SK-N-SH (cell line): Measurements from ENCODE around the gene GPAT2. TPM values are rescaled to one million over a fixed set of nuclear protein-coding genes. Genes with fewer than 3 reads are reported as not detected.
A peak's percentile ranks its signal among the peaks of the same experiment; 100 is the strongest.
"Not testable (repeated sequence)": the region's sequence is repeated elsewhere in the genome, so short reads cannot be mapped to it uniquely, and the experiment has no call there.

Source experiments
- CTCF ChIA-PET: fragments of 300-600, 350-600 bp; formaldehyde crosslinking; extraction: SDS; loops from one replicate; lab custom pipeline; 2021; lab: Yijun Ruan, JAX
- POLR2A ChIA-PET: fragments of 350-600 bp; sonication (Branson Sonifier 250); formaldehyde crosslinking; extraction: SDS; loops from one replicate; lab custom pipeline; 2020; ENCODE audit warnings: antibody characterized with exemption, inconsistent platforms; lab: Yijun Ruan, JAX
- DNase-seq: peaks from one replicate; pipeline ENCODE4 v3.0.0; 2012
- H2AFZ ChIP-seq: fragments of 200-600 bp; sonication (generic); 2 replicates; pipeline ENCODE4 v1.8.1; 2016; ENCODE audit warnings: antibody characterized with exemption, mild to moderate bottlenecking, low read depth
- H3F3A ChIP-seq: fragments of 200-600 bp; sonication (generic); replicated peaks from 2 replicates; pipeline ENCODE3; 2016; ENCODE audit warnings: antibody characterized with exemption, mild to moderate bottlenecking; ENCODE audit not compliant: insufficient read depth
- H3K27ac ChIP-seq, 2 experiments: fragments of 200-500 bp in 1 of 2; fragments of 200-600 bp in 1 of 2; sonication (Bioruptor generic) in 1 of 2; sonication (generic), shearing (Covaris generic) in 1 of 2; 2 replicates each; pipeline versions ENCODE4 v1.5.1 to v1.6.1; 2014 to 2016; ENCODE audit warnings: low read depth in 2 of 2, inconsistent platforms in 1 of 2, low read length in 1 of 2, mild to moderate bottlenecking in 1 of 2, mixed read lengths in 1 of 2
- H3K27me3 ChIP-seq: fragments of 200-600 bp; sonication (generic), shearing (Covaris generic); 2 replicates; pipeline ENCODE4 v1.6.1; 2016; ENCODE audit warnings: mixed run types; ENCODE audit not compliant: insufficient read depth
- H3K36me3 ChIP-seq, 2 experiments: fragments of 200-500 bp in 1 of 2; fragments of 200-600 bp in 1 of 2; sonication (Bioruptor generic) in 1 of 2; sonication (generic) in 1 of 2; replicated peaks in 1 of 2; 2 replicates each; pipeline versions ENCODE3 to v1.5.1; 2014 to 2016; ENCODE audit warnings: low read length in 1 of 2, mild to moderate bottlenecking in 1 of 2; ENCODE audit not compliant: insufficient read depth in 2 of 2, control insufficient read depth in 1 of 2
- H3K4me1 ChIP-seq, 2 experiments: fragments of 200-500 bp in 1 of 2; fragments of 200-600 bp in 1 of 2; sonication (Bioruptor generic) in 1 of 2; sonication (generic), shearing (Covaris generic) in 1 of 2; 2 replicates each; pipeline versions ENCODE4 v1.5.1 to v1.6.1; 2014 to 2016; ENCODE audit warnings: low read depth in 1 of 2, low read length in 1 of 2, mixed run types in 1 of 2; ENCODE audit not compliant: insufficient read depth in 2 of 2, control insufficient read depth in 1 of 2
- H3K4me2 ChIP-seq: fragments of 200-600 bp; sonication (generic), shearing (Covaris generic); 2 replicates; pipeline ENCODE4 v1.6.1; 2017; ENCODE audit warnings: mixed run types
- H3K4me3 ChIP-seq, 2 experiments: fragments of 200-500 bp in 1 of 2; fragments of 200-600 bp in 1 of 2; sonication (Bioruptor generic) in 1 of 2; sonication (generic), shearing (Covaris generic) in 1 of 2; 2 replicates each; pipeline versions ENCODE4 v1.5.1 to v1.8.1; 2014 to 2016; ENCODE audit warnings: low read depth in 2 of 2, inconsistent platforms in 1 of 2, low read length in 1 of 2, mild to moderate bottlenecking in 1 of 2, mixed read lengths in 1 of 2, moderate library complexity in 1 of 2
- H3K79me2 ChIP-seq: fragments of 200-600 bp; sonication (generic); 2 replicates; pipeline ENCODE4 v1.8.1; 2017; ENCODE audit warnings: mild to moderate bottlenecking; ENCODE audit not compliant: insufficient read depth
- H3K9ac ChIP-seq: fragments of 200-600 bp; sonication (generic); 2 replicates; pipeline ENCODE4 v1.6.1; 2017; ENCODE audit warnings: mixed run types
- H3K9me2 ChIP-seq: fragments of 200-600 bp; sonication (generic); 2 replicates; pipeline ENCODE4 v1.6.1; 2017; ENCODE audit warnings: mixed run types
- H3K9me3 ChIP-seq: fragments of 200-600 bp; sonication (generic); 2 replicates; pipeline ENCODE4 v1.6.1; 2017; ENCODE audit warnings: mixed run types, mild to moderate bottlenecking, moderate library complexity
- H4K20me1 ChIP-seq: fragments of 200-600 bp; sonication (generic); 2 replicates; pipeline ENCODE4 v1.6.1; 2017; ENCODE audit warnings: mild to moderate bottlenecking, mixed run types; ENCODE audit not compliant: insufficient read depth
- CHD2 ChIP-seq: fragments of 150-350 bp; IDR thresholded peaks from 2 replicates; pipeline ENCODE4 v1.6.1; 2018; ENCODE audit warnings: low read length; ENCODE audit not compliant: partially characterized antibody
- RAD21 ChIP-seq: IDR thresholded peaks from 2 replicates; pipeline ENCODE4 v1.6.1; 2012; ENCODE audit warnings: mild to moderate bottlenecking, low read length
- SMC3 ChIP-seq: IDR thresholded peaks from 2 replicates; pipeline ENCODE4 v1.6.1; 2012; ENCODE audit warnings: low read depth, low read length, improper control_type of control experiment
- WGBS: methylation state at CpG from one replicate; pipeline ENCODE4 v1.1.6; 2017; ENCODE audit warnings: low lambda C conversion rate; 5-methylcytosine and 5-hydroxymethylcytosine counted together
- polyA plus RNA-seq, 3 experiments: library from polyadenylated mRNA; depleted of rRNA; stranded (reverse); fragments of >200 nt; gene quantifications; 2 replicates each; pipeline ENCODE4 v1.2.3, GENCODE V29; 2012
- TF ChIP-seq, protein P1 (sequence below): fragments of 200-600 bp; sonication (generic); IDR thresholded peaks from 2 replicates; pipeline ENCODE4 v1.6.1; 2017; ENCODE audit warnings: antibody characterized with exemption, mild to moderate bottlenecking, moderate library complexity
- TF ChIP-seq, protein P2 (sequence below): IDR thresholded peaks from 2 replicates; pipeline ENCODE4; 2012

GPAT2 gene
- polyA plus RNA-seq, 1 of the 3 experiments (the other 2 are of a cell fraction) = not detected

- POLR2A ChIA-PET = not testable (repeated sequence)
Measured at GRCh38 chr2:96008051-96008450, 26.7 kb downstream of the GPAT2 start.

GRCh38 chr2:96006248-96006647 lies 28.5 kb downstream of the GPAT2 start:
- H3K4me3 ChIP-seq, H3K27ac ChIP-seq, DNase-seq, H4K20me1 ChIP-seq, H3K79me2 ChIP-seq, POLR2A ChIA-PET, H3K9me3 ChIP-seq, H3K4me2 ChIP-seq, H3K9me2 ChIP-seq, CTCF ChIA-PET, H2AFZ ChIP-seq, H3F3A ChIP-seq, H3K4me1 ChIP-seq, H3K9ac ChIP-seq, H3K36me3 ChIP-seq: not testable (repeated sequence)
- 61% methylated on average over 5 of the region's 5 CpGs for WGBS
- H3K27me3 ChIP-seq = peaks cover 14% of the 10 kb centered on the region; the same call in 1 of the 2 replicates

More at GRCh38 chr2:96008051-96008450, 26.7 kb downstream of the GPAT2 start:
- H4K20me1 ChIP-seq, H3K36me3 ChIP-seq, H3K4me3 ChIP-seq, DNase-seq, H3K27ac ChIP-seq, H3K9me3 ChIP-seq, H3K27me3 ChIP-seq, H3K4me2 ChIP-seq, H3K9ac ChIP-seq, H3F3A ChIP-seq, H3K9me2 ChIP-seq, H3K79me2 ChIP-seq, H3K4me1 ChIP-seq, H2AFZ ChIP-seq: not testable (repeated sequence)
- CTCF ChIA-PET = interaction anchor here (2.7 kb wide), 1 partner anchor 15 kb away, joined by 12 read pairs; no protein-coding TSS in a partner anchor
- WGBS = 75% methylated on average over 6 of the region's 6 CpGs

DNA sequence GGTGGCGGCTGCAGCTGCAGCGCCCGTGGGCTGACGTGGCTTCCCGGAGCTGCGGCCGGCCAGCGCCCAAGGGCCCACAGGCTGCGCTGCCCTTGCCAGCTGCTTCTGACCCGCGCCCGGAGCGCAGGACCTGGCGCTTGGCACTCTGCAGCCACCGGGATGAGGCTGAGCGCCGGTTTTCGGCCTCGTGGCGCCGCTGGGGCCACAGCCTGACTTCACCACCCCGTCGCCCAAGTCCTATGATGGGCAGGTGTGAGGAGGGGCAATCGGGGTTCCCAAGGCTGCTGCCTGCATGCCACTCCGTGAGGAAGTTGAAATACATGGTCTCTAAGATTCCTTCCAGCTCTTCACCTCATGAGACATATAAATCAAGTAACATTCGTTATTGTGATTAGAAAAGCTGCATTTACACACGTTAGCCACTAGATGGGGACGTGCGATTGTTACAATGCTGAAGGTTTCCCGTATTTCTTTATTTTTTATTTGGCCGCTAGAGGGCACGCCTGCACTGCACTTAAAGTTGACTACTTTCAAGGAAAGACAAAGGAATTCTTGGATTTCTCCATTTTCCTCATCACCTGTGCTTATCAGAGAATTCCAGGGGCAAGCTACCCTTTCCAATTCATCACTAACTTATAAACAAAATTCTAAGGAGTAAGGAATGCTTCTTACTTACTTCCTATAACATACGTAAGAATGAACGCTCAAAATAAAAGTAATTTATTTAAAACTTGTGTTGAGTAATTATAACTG lies 42.0 kb downstream of the GPAT2 start:
- Histone ChIP-seq H3K4me3 (peak overlapping the region; percentile 60 to 67), H3K9ac (peak overlapping the region; percentile 82), H3K4me2 (peak overlapping the region; percentile 99), H3K27ac (peak overlapping the region; percentile 60 to 75), H2AFZ (peak overlapping the region; percentile 96), H3K79me2 (peaks cover 14% of the 10 kb centered on the region)
- ChIA-PET POLR2A (interaction anchor here (1.2 to 1.3 kb wide), 2 partner anchors 125 to 273 kb away, joined by 3 to 4 read pairs; partner anchors contain the start of genes CIAO1 and TMEM127), CTCF (interaction anchor here (0.7 to 3.2 kb wide), 33 partner anchors 8 to 608 kb away, joined by 3 to 30 read pairs (median 5); partner anchors contain the start of genes ADRA2B, ASTL and NEURL3)
- H3K9me2 ChIP-seq, H3F3A ChIP-seq, H3K9me3 ChIP-seq, H4K20me1 ChIP-seq, H3K4me1 ChIP-seq, H3K27me3 ChIP-seq, H3K36me3 ChIP-seq: not testable (repeated sequence)
- 11% methylated on average over 19 of the region's 34 CpGs for WGBS
- peak; percentile 37 for TF ChIP-seq CHD2
- TF ChIP-seq, protein P1, sequence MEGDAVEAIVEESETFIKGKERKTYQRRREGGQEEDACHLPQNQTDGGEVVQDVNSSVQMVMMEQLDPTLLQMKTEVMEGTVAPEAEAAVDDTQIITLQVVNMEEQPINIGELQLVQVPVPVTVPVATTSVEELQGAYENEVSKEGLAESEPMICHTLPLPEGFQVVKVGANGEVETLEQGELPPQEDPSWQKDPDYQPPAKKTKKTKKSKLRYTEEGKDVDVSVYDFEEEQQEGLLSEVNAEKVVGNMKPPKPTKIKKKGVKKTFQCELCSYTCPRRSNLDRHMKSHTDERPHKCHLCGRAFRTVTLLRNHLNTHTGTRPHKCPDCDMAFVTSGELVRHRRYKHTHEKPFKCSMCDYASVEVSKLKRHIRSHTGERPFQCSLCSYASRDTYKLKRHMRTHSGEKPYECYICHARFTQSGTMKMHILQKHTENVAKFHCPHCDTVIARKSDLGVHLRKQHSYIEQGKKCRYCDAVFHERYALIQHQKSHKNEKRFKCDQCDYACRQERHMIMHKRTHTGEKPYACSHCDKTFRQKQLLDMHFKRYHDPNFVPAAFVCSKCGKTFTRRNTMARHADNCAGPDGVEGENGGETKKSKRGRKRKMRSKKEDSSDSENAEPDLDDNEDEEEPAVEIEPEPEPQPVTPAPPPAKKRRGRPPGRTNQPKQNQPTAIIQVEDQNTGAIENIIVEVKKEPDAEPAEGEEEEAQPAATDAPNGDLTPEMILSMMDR = peak; percentile 92
- peak; percentile 48 for TF ChIP-seq SMC3
- TF ChIP-seq, protein P2, sequence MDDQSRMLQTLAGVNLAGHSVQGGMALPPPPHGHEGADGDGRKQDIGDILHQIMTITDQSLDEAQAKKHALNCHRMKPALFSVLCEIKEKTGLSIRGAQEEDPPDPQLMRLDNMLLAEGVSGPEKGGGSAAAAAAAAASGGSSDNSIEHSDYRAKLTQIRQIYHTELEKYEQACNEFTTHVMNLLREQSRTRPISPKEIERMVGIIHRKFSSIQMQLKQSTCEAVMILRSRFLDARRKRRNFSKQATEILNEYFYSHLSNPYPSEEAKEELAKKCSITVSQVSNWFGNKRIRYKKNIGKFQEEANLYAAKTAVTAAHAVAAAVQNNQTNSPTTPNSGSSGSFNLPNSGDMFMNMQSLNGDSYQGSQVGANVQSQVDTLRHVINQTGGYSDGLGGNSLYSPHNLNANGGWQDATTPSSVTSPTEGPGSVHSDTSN = 0 out of 2 replicates have a peak, but pooled peaks have one; percentile 5
- TF ChIP-seq RAD21 = peak; percentile 73
- DNase-seq = peak; percentile 33

- Histone ChIP-seq H3K9ac (peak overlapping the region; percentile 82; the same call in 1 of the 2 replicates), H3K79me2 (peaks cover 14% of the 10 kb centered on the region), H3K4me3 (peak overlapping the region; percentile 60 to 82), H3K27ac (peak overlapping the region; percentile 60 to 75), H3K4me2 (peak overlapping the region; percentile 99)
- ChIA-PET POLR2A (interaction anchor here (1.2 to 1.3 kb wide), 2 partner anchors 126 to 274 kb away, joined by 3 to 4 read pairs; partner anchors contain the start of genes CIAO1 and TMEM127), CTCF (interaction anchor here (0.7 to 3.2 kb wide), 29 partner anchors 9 to 563 kb away, joined by 3 to 30 read pairs (median 5); partner anchors contain the start of genes ADRA2B, ASTL and NEURL3)
- no CpG with 5 or more reads among the region's 39 CpGs for WGBS
- DNase-seq, H2AFZ ChIP-seq, H3F3A ChIP-seq, H3K9me2 ChIP-seq, H3K36me3 ChIP-seq, H3K4me1 ChIP-seq, H3K27me3 ChIP-seq, H3K9me3 ChIP-seq, H4K20me1 ChIP-seq: not testable (repeated sequence)
Measured at GRCh38 chr2:95992102-95992501, 42.6 kb downstream of the GPAT2 start.
